Central memory CD8-positive, alpha-beta T cell (primary cell): ENCODE measurements around the gene GPAM.

Source experiments
- ATAC-seq: fragments of 150-1000 bp; cut with Tn5 transposase; replicated peaks from 2 replicates; pipeline ENCODE4 v1.10.0; 2022; ENCODE audit warnings: mild to moderate bottlenecking, moderate FRiP score, moderate number of reproducible peaks; ENCODE audit not compliant: poor library complexity, severe bottlenecking; ENCODE audit errors: extremely low read depth
- DNase-seq, 2 donors: peaks; one replicate each; pipeline ENCODE4 v3.0.0; 2021; ENCODE audit warnings: low spot score in 2 of 2
- H3K27ac Mint-ChIP-seq: one replicate; pipeline ENCODE4 v1.8.0; 2022; ENCODE audit warnings: low read depth, mild to moderate bottlenecking, moderate library complexity, mixed read lengths
- H3K27me3 Mint-ChIP-seq: one replicate; pipeline ENCODE4 v1.8.0; 2022; ENCODE audit warnings: mixed read lengths
- H3K36me3 Mint-ChIP-seq: one replicate; pipeline ENCODE4 v1.8.0; 2022; ENCODE audit warnings: mild to moderate bottlenecking, moderate library complexity, mixed read lengths; ENCODE audit not compliant: insufficient read depth
- H3K4me1 Mint-ChIP-seq: one replicate; pipeline ENCODE4 v1.8.0; 2022; ENCODE audit warnings: mixed read lengths
- H3K4me3 Mint-ChIP-seq: one replicate; pipeline ENCODE4 v1.8.0; 2022; ENCODE audit warnings: mild to moderate bottlenecking, moderate library complexity, mixed read lengths
- H3K9me3 Mint-ChIP-seq: one replicate; pipeline ENCODE4 v1.8.0; 2022; ENCODE audit warnings: mixed read lengths

Gene GPAM

DNA sequence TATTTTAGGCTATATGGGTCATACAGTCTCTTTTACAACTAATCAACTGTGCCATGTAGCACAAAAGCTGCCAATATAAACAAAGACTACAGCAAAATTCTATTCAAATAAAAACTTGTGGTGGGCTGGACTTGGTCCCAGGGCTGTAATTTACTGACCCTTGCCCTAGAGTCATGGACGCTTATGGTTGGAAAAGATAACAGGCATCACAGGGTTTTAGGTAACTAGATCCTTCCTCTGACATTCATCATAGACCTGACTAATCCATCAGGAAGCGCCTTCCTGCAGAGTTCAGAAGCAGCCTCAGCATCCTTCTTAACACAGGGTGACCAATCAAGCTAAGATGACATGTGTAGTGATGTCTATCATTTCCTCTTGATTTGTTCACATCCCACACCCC is 40.2 kb upstream of the GPAM start:
- peaks cover 9% of the 10 kb centered on the region for H3K9me3 Mint-ChIP-seq
- peaks cover 41% of the 10 kb centered on the region for H3K27me3 Mint-ChIP-seq
- ATAC-seq (no peak), DNase-seq (no peak)
- H3K27ac Mint-ChIP-seq: no peak overlapping the region
- no peaks in the 10 kb centered on the region for H3K36me3 Mint-ChIP-seq
- no peaks in the 10 kb centered on the region for H3K4me1 Mint-ChIP-seq
- H3K4me3 Mint-ChIP-seq: no peak overlapping the region

DNA sequence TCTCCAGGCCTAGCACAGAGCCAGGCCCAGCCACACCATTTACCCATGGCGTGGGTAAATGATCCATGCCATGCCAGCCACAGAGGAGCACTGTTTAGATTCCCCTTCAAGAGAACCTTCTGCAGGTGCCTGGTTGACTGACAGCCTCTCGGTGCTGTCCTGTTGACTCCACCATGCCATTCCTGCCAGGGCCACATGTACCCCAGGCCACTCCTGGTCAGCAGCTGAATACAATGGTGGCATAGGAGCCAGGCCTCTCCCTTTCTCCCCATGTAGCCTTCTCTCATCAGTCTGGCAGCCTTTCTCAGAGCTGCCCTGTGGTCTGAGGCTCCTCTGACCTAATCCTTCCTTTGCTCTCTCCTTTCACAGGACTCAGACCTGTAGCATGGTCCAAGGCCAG is 39.2 kb upstream of the GPAM start:
- H3K36me3 Mint-ChIP-seq: no peaks in the 10 kb centered on the region
- H3K9me3 Mint-ChIP-seq: peaks cover 9% of the 10 kb centered on the region
- H3K27ac Mint-ChIP-seq: no peak overlapping the region
- ATAC-seq (no peak), DNase-seq (no peak)
- H3K4me3 Mint-ChIP-seq: no peak overlapping the region
- H3K4me1 Mint-ChIP-seq: no peaks in the 10 kb centered on the region
- peaks cover 45% of the 10 kb centered on the region for H3K27me3 Mint-ChIP-seq

DNA sequence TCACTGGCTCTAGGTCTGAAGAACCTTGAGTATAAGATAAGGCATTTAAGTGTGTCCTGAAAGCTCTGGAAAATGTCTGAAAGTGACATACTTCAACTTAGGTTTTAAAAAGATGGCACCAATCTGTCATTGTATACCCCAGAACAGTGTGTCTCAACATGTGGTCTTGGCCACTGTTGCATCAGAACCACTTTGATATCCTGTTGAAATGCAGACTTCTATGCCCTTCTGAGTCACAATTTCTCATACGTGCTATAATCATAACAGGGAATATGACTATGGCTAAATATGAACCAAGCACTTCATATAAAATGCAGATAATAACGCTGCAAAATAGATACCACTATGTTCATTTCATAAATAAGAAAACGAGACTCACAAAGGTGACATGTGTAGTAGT is 38.0 kb upstream of the GPAM start:
- DNase-seq: no peak

DNA sequence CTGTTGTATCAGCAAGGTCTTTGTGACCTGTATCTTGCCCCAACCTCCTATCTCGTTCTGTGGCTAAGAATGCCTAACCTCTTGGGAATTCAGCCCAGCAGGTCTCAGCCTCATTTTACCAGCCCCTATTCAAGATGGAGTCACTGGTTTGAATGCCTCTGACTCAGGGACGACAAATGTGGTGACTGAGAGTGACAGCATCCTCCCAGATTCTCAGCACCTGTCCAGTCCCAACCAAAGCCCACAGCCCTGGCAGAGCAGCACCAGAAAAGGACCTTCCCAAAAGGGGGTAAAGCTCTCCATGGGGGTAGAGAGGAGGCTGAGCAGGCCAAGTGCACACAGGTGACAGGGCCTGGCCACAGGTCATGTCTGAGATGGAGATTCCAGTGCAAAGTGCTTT is 35.4 kb upstream of the GPAM start:
- Mint-ChIP-seq H3K36me3 (no peaks in the 10 kb centered on the region), H3K4me3 (no peak overlapping the region), H3K27me3 (peaks cover 37% of the 10 kb centered on the region), H3K4me1 (no peaks in the 10 kb centered on the region), H3K9me3 (peaks cover 9% of the 10 kb centered on the region), H3K27ac (no peak overlapping the region)
- ATAC-seq (no peak), DNase-seq (no peak)

More for the DNA sequence above, 38.0 kb upstream of the GPAM start:
- Mint-ChIP-seq H3K36me3 (no peaks in the 10 kb centered on the region), H3K27ac (no peak overlapping the region), H3K27me3 (peaks cover 41% of the 10 kb centered on the region), H3K4me1 (no peaks in the 10 kb centered on the region), H3K9me3 (peaks cover 9% of the 10 kb centered on the region), H3K4me3 (no peak overlapping the region)
- ATAC-seq: no peak

DNA sequence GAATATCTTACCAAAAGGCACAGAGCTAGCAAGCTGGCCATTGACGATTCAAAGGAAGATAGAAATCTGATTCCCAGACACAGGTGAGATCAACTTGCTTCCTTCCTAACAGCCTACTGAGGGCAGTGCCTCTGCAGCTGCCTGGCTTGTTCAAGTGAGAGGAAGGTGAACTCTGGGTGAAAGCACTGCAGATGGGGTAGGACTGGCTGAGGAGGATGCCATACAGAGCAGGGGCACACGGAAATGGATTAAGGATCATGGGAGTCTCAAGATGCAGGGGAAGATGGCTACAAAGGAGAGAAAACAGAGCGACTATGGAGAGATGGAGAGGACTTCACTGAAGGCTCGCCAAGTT is 34.4 kb upstream of the GPAM start:
- ATAC-seq (no peak), DNase-seq (no peak)
- Mint-ChIP-seq H3K27ac (no peak overlapping the region), H3K36me3 (no peaks in the 10 kb centered on the region), H3K4me3 (no peak overlapping the region), H3K9me3 (peaks cover 9% of the 10 kb centered on the region), H3K27me3 (peaks cover 42% of the 10 kb centered on the region), H3K4me1 (no peaks in the 10 kb centered on the region)

DNA sequence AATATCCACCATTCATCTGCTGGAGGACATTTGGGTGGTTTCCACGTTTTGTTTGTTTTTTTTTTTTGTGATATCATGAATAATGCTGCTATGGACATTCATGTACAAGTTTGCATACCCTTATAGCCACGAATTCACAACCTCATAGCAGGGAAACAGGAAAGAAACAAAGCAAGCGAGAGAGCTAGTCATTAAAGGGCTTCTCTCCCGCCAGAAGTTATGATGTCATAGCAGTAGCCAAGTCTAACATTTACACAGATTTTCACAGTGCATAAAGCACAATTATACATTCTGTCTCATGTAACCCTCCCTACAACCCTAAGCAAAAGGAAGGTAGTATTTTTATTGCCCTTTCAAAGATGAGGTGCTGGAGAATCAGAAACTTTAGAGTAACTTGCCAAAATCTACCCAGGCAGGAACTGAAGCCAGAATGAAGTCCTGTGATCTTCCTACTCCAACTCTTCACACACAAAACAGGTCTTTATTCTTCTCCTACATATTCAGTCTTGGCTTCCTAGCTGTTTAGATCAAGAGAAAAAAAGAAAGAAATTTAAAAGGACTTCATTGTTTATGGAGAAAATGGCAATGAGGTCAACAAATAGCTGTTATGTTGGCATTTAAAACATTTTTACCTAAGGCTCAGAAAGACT is 33.9 kb upstream of the GPAM start:
- peaks cover 38% of the 10 kb centered on the region for H3K27me3 Mint-ChIP-seq
- DNase-seq: no peak
- no peak for ATAC-seq
- H3K9me3 Mint-ChIP-seq: peaks cover 9% of the 10 kb centered on the region
- H3K4me3 Mint-ChIP-seq: no peak overlapping the region
- H3K27ac Mint-ChIP-seq: no peak overlapping the region
- no peaks in the 10 kb centered on the region for H3K36me3 Mint-ChIP-seq
- H3K4me1 Mint-ChIP-seq: no peaks in the 10 kb centered on the region

DNA sequence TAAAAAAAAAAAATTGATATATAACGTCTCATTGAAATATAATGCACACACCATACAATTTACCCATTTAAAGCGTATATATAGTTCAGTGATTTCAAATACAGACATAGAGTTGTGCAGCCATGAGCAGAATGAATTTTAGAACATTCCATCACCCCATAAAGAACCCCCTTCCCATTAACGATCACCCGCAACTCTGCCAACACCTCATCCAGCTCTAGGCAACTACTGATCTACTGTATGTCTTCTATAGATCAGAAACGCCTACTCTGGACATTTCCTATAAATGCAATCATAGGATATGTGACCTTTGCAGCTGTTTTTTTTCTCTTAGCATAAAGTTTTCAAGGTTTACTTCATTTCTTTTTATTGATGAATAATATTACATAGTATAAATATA is 33.4 kb upstream of the GPAM start:
- no peak for ATAC-seq
- no peaks in the 10 kb centered on the region for H3K36me3 Mint-ChIP-seq
- H3K9me3 Mint-ChIP-seq: peaks cover 9% of the 10 kb centered on the region
- DNase-seq: no peak
- H3K27ac Mint-ChIP-seq: no peak overlapping the region
- peaks cover 42% of the 10 kb centered on the region for H3K27me3 Mint-ChIP-seq
- H3K4me3 Mint-ChIP-seq: no peak overlapping the region
- H3K4me1 Mint-ChIP-seq: no peaks in the 10 kb centered on the region

DNA sequence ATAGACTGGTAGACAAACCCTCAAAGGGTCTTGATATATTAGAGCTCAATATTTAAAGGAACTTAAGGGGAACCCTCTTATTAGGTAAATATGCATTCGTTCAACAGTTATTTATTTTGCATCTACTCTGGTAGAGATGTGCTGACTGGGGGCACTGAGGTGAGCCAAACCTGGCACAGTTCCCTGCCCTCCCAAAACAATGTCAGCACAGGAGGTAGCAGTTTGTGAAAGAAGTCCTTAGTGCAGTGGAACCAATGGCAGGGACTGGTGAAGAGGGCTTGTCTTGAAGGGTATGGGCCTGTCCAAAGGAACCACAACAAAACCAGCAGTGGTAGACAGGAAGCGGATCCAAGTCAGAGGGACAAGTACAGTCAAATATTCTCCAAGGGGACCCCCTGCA is 32.6 kb upstream of the GPAM start:
- no peaks in the 10 kb centered on the region for H3K36me3 Mint-ChIP-seq
- peaks cover 50% of the 10 kb centered on the region for H3K27me3 Mint-ChIP-seq
- peaks cover 9% of the 10 kb centered on the region for H3K9me3 Mint-ChIP-seq
- no peak for ATAC-seq
- H3K4me1 Mint-ChIP-seq: no peaks in the 10 kb centered on the region
- no peak overlapping the region for H3K27ac Mint-ChIP-seq
- no peak overlapping the region for H3K4me3 Mint-ChIP-seq
- no peak for DNase-seq

DNA sequence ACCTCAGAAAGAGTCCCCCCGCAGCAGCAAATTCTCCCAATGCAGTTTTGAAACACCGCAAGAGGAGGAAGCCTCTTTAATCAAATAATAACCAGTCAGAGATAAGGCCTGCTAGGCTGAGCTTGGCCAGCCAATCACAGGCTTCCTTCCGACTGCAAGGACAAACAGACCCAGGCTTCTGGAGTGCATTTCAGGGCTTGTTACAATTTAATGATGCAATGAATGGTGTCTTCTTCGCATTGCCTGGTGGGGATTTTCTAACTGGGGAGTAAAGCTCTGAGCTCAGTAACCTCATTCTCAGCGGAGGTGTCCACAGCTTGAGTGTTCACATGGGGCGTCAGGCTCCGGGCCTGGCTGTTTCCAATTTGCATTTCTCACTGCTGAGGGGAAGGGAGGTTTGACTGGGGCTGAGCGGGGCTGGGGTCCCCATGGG is 31.8 kb upstream of the GPAM start:
- Mint-ChIP-seq H3K9me3 (peaks cover 3% of the 10 kb centered on the region), H3K36me3 (no peaks in the 10 kb centered on the region), H3K4me1 (no peaks in the 10 kb centered on the region), H3K4me3 (no peak overlapping the region), H3K27ac (no peak overlapping the region), H3K27me3 (peaks cover 58% of the 10 kb centered on the region)
- no peak for ATAC-seq
- no peak for DNase-seq

DNA sequence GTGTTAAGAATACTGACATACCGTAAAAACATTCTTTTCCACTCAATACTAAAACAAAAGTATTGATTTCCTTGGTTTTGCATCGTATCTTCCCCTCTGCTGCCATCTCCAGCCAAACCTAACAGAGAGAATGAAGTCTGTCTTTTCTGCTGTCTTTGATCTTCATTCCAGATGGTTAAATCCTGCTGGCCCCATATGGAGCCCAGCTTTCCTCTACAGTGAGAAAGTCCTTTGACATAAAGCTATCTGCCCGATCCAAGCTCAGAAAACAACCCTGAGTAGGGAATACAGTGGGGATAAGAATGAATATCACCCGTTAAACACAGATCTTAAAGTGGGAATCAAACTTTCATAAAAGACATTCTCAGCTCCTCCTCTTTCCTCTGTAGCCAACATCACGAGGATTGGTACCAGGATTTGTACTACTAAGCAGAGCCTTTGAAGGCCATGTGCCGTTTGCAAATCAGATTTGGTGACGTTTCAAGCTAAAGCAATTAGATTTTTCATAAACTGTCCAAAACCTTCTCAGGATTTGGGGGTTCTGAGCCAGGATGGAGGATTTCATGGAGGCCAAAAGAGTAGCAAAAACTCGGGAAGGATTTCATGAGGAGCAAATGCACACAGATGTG is 30.8 kb upstream of the GPAM start:
- Mint-ChIP-seq H3K27ac (no peak overlapping the region), H3K27me3 (peaks cover 61% of the 10 kb centered on the region), H3K9me3 (no peaks in the 10 kb centered on the region), H3K4me1 (no peaks in the 10 kb centered on the region), H3K36me3 (no peaks in the 10 kb centered on the region), H3K4me3 (no peak overlapping the region)
- no peak for ATAC-seq
- DNase-seq: no peak

DNA sequence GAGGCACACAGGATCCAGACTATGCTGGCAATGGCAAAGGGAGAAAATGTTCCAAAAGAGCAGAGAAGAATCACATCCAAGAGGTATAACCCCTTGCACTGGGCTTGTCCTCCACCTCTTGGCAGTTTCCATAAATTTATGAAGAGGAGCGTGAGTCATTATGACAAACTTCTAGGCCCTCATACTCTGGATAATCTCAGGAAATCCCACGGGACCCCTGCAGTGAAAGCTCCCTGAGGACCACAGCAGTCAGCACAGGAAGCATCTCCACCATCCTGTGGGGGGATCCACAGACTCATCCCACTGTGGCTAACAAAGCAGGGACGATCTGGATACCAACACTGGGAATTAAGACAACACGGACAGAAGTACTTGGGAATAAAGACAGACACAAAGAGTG is 30.3 kb upstream of the GPAM start:
- Mint-ChIP-seq H3K9me3 (no peaks in the 10 kb centered on the region), H3K27me3 (peaks cover 63% of the 10 kb centered on the region), H3K4me3 (no peak overlapping the region), H3K36me3 (no peaks in the 10 kb centered on the region), H3K27ac (no peak overlapping the region), H3K4me1 (no peaks in the 10 kb centered on the region)
- no peak for DNase-seq
- no peak for ATAC-seq

DNA sequence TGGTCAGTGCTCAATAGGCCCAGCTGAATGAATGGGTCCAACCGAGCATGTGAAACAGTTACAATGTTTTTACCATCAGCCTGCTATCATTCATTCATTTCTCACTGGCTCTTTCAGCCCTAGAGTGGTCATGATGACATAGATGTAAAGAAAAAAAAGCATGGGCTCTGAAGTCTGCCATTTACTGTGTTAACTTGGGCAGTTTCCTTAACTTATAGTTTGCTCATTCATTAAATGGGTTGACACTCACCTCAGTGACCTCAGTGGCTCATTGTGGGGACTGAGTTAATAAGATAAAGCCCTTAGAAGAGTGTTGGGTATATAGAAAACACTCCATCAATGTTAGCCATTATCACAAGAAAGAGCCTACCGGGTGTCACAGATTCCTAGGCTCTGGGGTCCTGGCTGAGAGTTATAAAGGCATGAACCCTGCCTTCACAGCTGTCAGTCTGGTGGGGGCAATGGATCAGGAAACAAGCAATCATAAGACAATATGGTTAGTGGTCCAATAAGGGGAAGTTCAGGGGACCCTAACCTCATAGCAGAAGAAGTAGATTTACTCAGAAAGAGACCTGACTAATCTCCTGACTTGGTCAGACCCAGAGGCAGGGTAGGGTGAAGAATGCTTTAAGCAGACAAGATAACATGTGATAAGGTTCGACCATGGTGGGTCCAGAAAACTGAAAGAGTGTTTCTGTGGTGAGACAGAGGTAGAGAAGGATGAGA is 29.7 kb upstream of the GPAM start:
- ATAC-seq: no peak
- Mint-ChIP-seq H3K4me3 (no peak overlapping the region), H3K9me3 (no peaks in the 10 kb centered on the region), H3K27me3 (peaks cover 69% of the 10 kb centered on the region), H3K4me1 (no peaks in the 10 kb centered on the region), H3K27ac (no peak overlapping the region), H3K36me3 (no peaks in the 10 kb centered on the region)
- no peak for DNase-seq

DNA sequence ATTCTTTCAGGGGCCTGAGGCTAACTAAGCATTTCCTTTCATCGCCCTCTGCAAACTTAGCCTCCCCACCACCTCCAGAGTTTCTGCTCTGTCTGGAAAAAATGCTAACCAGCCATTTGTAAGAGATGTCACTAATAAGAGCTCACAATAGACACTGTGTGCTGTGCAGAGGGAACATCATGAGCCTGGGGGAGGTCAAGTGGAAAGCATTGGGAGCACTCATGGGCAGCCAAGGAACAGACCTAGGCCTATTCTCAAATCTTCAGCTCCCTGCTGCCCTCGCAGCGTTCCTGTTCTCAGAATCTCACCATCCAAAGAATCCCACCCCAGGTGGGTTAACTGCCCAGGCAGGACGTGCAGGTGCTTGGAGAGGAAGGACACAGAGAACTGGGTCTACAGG is 27.1 kb upstream of the GPAM start:
- Mint-ChIP-seq H3K36me3 (no peaks in the 10 kb centered on the region), H3K27ac (no peak overlapping the region), H3K4me3 (no peak overlapping the region), H3K27me3 (peaks cover 73% of the 10 kb centered on the region), H3K9me3 (no peaks in the 10 kb centered on the region), H3K4me1 (no peaks in the 10 kb centered on the region)
- ATAC-seq: no peak
- DNase-seq: no peak
